Fibroblast of lung (primary cell): ENCODE measurements around the gene TPSD1. TPM values are rescaled to one million over a fixed set of nuclear protein-coding genes. Genes with fewer than 3 reads are reported as not detected.

Experiments used
- DNase-seq, 2 donors: peaks; one replicate each; pipeline versions ENCODE4 v3.0.0 to v3.0.0-alpha.2; 2010; ENCODE audit warnings: low read depth in 2 of 2
- H2AFZ ChIP-seq: 2 replicates; pipeline ENCODE4 v1.5.1; 2012; ENCODE audit warnings: low read length, control low read depth, inconsistent platforms
- H3K27ac ChIP-seq: 2 replicates; pipeline ENCODE4 v1.5.1; 2011; ENCODE audit warnings: low read length, control low read depth; ENCODE audit not compliant: insufficient read depth
- H3K27me3 ChIP-seq: 2 replicates; pipeline ENCODE4 v1.5.1; 2011; ENCODE audit warnings: mild to moderate bottlenecking, low read length; ENCODE audit not compliant: control insufficient read depth, insufficient read depth
- H3K36me3 ChIP-seq: 2 replicates; pipeline ENCODE4 v1.5.1; 2011; ENCODE audit warnings: low read length; ENCODE audit not compliant: control insufficient read depth, insufficient read depth
- H3K4me1 ChIP-seq: 2 replicates; pipeline ENCODE4 v1.5.1; 2011; ENCODE audit warnings: low read length; ENCODE audit not compliant: control insufficient read depth, insufficient read depth; ENCODE audit errors: extremely low read depth
- H3K4me2 ChIP-seq: 2 replicates; pipeline ENCODE4 v1.5.1; 2011; ENCODE audit warnings: low read length, control low read depth; ENCODE audit not compliant: insufficient read depth; ENCODE audit errors: extremely low read depth
- H3K4me3 ChIP-seq, 4 experiments: fragments of 200-600 bp in 1 of 4; sonication (generic) in 1 of 4; replicated peaks in 1 of 4; 2 replicates each; pipeline ENCODE4 v1.5.1; 2011 to 2016; ENCODE audit warnings: low read length in 4 of 4, low read depth in 3 of 4, mild to moderate bottlenecking in 3 of 4, control low read depth in 2 of 4, inconsistent platforms in 1 of 4, mixed read lengths in 1 of 4; ENCODE audit not compliant: insufficient read depth in 1 of 4; ENCODE audit errors: control extremely low read depth in 1 of 4
- H3K79me2 ChIP-seq: 2 replicates; pipeline ENCODE4 v1.5.1; 2012; ENCODE audit warnings: mild to moderate bottlenecking, low read length, inconsistent platforms; ENCODE audit not compliant: control insufficient read depth, insufficient read depth
- H3K9ac ChIP-seq: 2 replicates; pipeline ENCODE4 v1.5.1; 2011; ENCODE audit warnings: mild to moderate bottlenecking, low read length, control low read depth; ENCODE audit not compliant: insufficient read depth
- H3K9me3 ChIP-seq: 2 replicates; pipeline ENCODE4 v1.5.1; 2012; ENCODE audit warnings: low read depth, low read length; ENCODE audit not compliant: control insufficient read depth, insufficient read depth
- H4K20me1 ChIP-seq: 2 replicates; pipeline ENCODE4 v1.5.1; 2011; ENCODE audit warnings: low read length; ENCODE audit not compliant: control insufficient read depth, insufficient read depth; ENCODE audit errors: extremely low read depth
- CTCF ChIP-seq, 2 donors: IDR thresholded peaks in 1 of 2; conservative IDR thresholded peaks in 1 of 2; 1 replicate in 1 of 2; 2 replicates in 1 of 2; pipeline ENCODE4 v1.5.1; 2011 to 2012; ENCODE audit warnings: low read length in 2 of 2, control low read depth in 1 of 2, inconsistent platforms in 1 of 2, low read depth in 1 of 2, mild to moderate bottlenecking in 1 of 2
- EZH2 ChIP-seq: IDR thresholded peaks from 2 replicates; pipeline ENCODE4 v1.5.1; 2012; ENCODE audit warnings: low read length, control low read depth, mild to moderate bottlenecking; ENCODE audit errors: missing control alignments
- polyA plus RNA-seq, 2 donors: library from polyadenylated mRNA; depleted of rRNA in 1 of 2; stranded (reverse) in 1 of 2; unstranded in 1 of 2; fragments of >200 nt; gene quantifications; 2 replicates each; pipeline ENCODE4 v1.2.1, GENCODE V29; 2011 to 2012; ENCODE audit warnings: missing spikeins in 1 of 2
- total RNA-seq: library from RNA; depleted of rRNA; stranded (reverse); fragments of >200 nt; gene quantifications from 2 replicates; pipeline ENCODE4 v1.2.1, GENCODE V29; 2014

The TPSD1 gene
- total and polyA plus RNA-seq, 2 donors (not counting 1 experiment from before 2014, with no cell fraction given): not detected

- H2AFZ ChIP-seq: no peak overlapping the region
- no peaks in the 10 kb centered on the region for H3K79me2 ChIP-seq
- no peak for TF ChIP-seq CTCF (conservative IDR thresholded peaks at IDR 0.05 in 1 of 2, IDR thresholded peaks at IDR 0.05 in 1 of 2; ENCODE audit: low read depth in 1 of 2, low read length in 2 of 2)
- no peak for DNase-seq
- H4K20me1 ChIP-seq: no peaks in the 10 kb centered on the region
- H3K4me2 ChIP-seq: no peak overlapping the region
- no peaks in the 10 kb centered on the region for H3K36me3 ChIP-seq
- no peaks in the 10 kb centered on the region for H3K4me1 ChIP-seq
- H3K27ac ChIP-seq: no peak overlapping the region
- H3K9me3 ChIP-seq: no peaks in the 10 kb centered on the region
- H3K27me3 ChIP-seq: peaks cover 20% of the 10 kb centered on the region
- H3K4me3 ChIP-seq: no peak overlapping the region
- no peak overlapping the region for H3K9ac ChIP-seq
These were observed 6.5 kb downstream of the TPSD1 start for GRCh38 chr16:1262210-1262845.

GRCh38 chr16:1262846-1263221, 7.0 kb downstream of the TPSD1 start:
- Histone ChIP-seq H3K4me1 (no peaks in the 10 kb centered on the region), H3K9me3 (no peaks in the 10 kb centered on the region), H3K27ac (no peak overlapping the region), H3K36me3 (no peaks in the 10 kb centered on the region), H2AFZ (no peak overlapping the region), H3K27me3 (peaks cover 20% of the 10 kb centered on the region), H3K4me2 (no peak overlapping the region), H3K9ac (no peak overlapping the region), H4K20me1 (no peaks in the 10 kb centered on the region), H3K79me2 (no peaks in the 10 kb centered on the region), H3K4me3 (no peak overlapping the region)
- no peak for TF ChIP-seq EZH2
- no peak for TF ChIP-seq CTCF (conservative IDR thresholded peaks at IDR 0.05 in 1 of 2, IDR thresholded peaks at IDR 0.05 in 1 of 2; ENCODE audit: low read depth in 1 of 2, low read length in 2 of 2)
- no peak for DNase-seq

DNA sequence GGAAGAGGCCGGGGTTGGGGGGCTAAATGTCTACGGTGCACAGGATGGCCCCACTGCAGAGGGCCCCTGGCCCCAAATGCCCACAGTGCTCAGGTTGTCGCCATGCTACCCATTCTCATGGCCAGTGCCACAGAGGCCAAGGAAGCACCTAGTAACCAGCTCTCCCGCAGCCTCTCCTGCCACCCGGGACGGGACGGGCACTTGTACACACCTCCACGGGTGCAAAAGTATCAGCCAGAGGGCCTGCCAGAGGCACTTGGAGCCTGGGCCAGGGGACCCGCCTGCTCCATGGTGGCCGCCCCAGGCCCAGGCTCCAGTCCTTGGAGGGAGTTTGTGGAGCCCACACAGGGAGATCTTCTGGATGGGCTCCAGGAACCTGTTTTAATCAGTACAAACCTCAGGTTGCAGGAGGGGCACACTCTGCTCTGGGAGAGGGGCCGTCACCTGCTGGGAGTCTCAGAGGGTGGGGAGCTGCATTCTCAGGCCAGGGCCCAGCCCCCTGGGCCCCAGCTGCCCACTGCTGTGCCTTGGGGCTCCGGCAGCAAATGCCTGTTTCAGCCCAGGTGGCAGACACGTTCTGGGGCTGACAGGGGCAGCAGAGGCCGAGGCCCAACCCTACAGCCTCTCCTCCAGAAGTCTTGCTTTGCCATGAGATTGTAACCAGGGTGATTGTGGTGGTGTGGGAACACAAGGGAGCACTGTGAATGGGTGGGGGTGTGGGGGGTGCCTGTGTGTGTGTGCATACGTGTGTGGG, 7.9 kb downstream of the TPSD1 start:
- no peaks in the 10 kb centered on the region for H3K4me1 ChIP-seq
- no peak overlapping the region for H3K4me2 ChIP-seq
- no peaks in the 10 kb centered on the region for H3K36me3 ChIP-seq
- H4K20me1 ChIP-seq: no peaks in the 10 kb centered on the region
- no peak overlapping the region for H2AFZ ChIP-seq
- TF ChIP-seq EZH2 (no peak), CTCF (conservative IDR thresholded peaks at IDR 0.05 in 1 of 2, IDR thresholded peaks at IDR 0.05 in 1 of 2; ENCODE audit: low read depth in 1 of 2, low read length in 2 of 2) (no peak)
- no peak overlapping the region for H3K27ac ChIP-seq
- no peak overlapping the region for H3K4me3 ChIP-seq
- no peaks in the 10 kb centered on the region for H3K79me2 ChIP-seq
- H3K9ac ChIP-seq: no peak overlapping the region
- no peaks in the 10 kb centered on the region for H3K9me3 ChIP-seq
- H3K27me3 ChIP-seq: peaks cover 20% of the 10 kb centered on the region
- DNase-seq: no peak
